GM12865 (cell line): ENCODE results near the gene RANBP10.

Experiments used
- DNase-seq: peaks from one replicate; pipeline ENCODE4 v3.0.0; 2010; ENCODE audit warnings: low read depth
- H3K4me3 ChIP-seq: 2 replicates; pipeline ENCODE4 v1.5.1; 2011; ENCODE audit warnings: mild to moderate bottlenecking, low read depth, low read length, control low read depth
- CTCF ChIP-seq: IDR thresholded peaks from 2 replicates; pipeline ENCODE4 v1.5.1; 2011; ENCODE audit warnings: low read length, control low read depth, low read depth, inconsistent platforms; ENCODE audit not compliant: insufficient read depth; ENCODE audit errors: missing control alignments

RANBP10 gene

GRCh38 chr16:67749436-67750078 lies 56.8 kb downstream of the RANBP10 start:
- no peak for TF ChIP-seq CTCF
- peak; percentile 21 for DNase-seq
- no peak overlapping the region for H3K4me3 ChIP-seq

- no peak for DNase-seq
- H3K4me3 ChIP-seq = no peak overlapping the region
- no peak for TF ChIP-seq CTCF
These were observed 57.5 kb downstream of the RANBP10 start for GRCh38 chr16:67748834-67749233.

- no peak for DNase-seq
- H3K4me3 ChIP-seq = no peak overlapping the region
- TF ChIP-seq CTCF = no peak
These were observed 59.5 kb downstream of the RANBP10 start for GRCh38 chr16:67746846-67747245.

GRCh38 chr16:67741118-67741517 lies 65.2 kb downstream of the RANBP10 start:
- H3K4me3 ChIP-seq = no peak overlapping the region
- no peak for TF ChIP-seq CTCF
- DNase-seq = no peak

GRCh38 chr16:67740391-67740790 lies 66.0 kb downstream of the RANBP10 start:
- no peak for TF ChIP-seq CTCF
- H3K4me3 ChIP-seq = no peak overlapping the region

GRCh38 chr16:67736858-67737257 lies 69.5 kb downstream of the RANBP10 start:
- TF ChIP-seq CTCF = no peak
- DNase-seq = no peak
- no peak overlapping the region for H3K4me3 ChIP-seq

More at GRCh38 chr16:67740391-67740790, 66.0 kb downstream of the RANBP10 start:
- DNase-seq = no peak

- no peak for TF ChIP-seq CTCF
- H3K4me3 ChIP-seq = no peak overlapping the region
- DNase-seq = no peak
These were observed 71.6 kb downstream of the RANBP10 start for GRCh38 chr16:67734731-67735201.
